ENCODE results near the gene ARMC7.
A peak's percentile ranks its signal among the peaks of the same experiment; 100 is the strongest.

ARMC7 gene

DNA sequence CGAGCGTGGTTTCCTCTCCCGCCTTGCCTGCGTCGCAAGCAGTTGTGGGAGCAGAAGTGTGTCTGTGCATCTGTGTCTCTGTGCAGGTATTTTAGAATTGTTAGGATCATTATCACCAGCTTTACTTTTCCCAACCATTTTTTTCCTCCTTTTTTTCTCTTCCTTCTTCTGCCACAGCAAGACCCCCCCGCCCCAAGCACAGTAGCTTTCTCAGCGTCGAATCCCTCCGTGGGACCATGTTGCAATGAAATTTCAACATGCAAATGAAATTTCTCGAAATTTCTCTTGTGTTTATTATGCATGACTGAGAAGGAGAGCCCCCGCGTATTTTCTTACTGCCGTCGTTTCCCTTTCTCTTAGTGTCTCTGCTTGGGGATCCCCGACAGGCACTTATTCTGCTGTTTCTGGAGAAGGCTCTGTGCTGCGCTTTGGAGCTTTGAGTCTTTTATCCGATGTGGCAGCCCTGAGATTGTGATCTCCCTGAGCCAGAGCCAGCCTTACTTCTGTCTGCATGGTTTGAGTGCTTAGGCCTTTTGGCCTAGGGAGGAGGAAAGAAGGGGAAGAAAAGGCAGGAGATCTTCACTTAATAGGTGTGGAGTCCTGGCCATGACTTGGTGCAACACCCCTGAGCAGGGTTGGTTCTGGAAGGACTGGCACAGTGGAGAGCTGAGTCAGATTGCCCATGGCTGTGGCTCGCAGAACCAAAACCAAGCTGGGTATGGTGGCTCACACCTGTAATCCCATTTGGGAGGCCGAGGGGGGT, 5.0 kb downstream of the ARMC7 start:
- TF ChIP-seq EZH2 (optimal IDR thresholded peaks at IDR 0.05; ENCODE audit: low read depth, low read length) (no peak), EZH2phosphoT487 (IDR thresholded peaks at IDR 0.05; ENCODE audit: low read length) (no peak)
- TF ChIP-seq, protein P1, sequence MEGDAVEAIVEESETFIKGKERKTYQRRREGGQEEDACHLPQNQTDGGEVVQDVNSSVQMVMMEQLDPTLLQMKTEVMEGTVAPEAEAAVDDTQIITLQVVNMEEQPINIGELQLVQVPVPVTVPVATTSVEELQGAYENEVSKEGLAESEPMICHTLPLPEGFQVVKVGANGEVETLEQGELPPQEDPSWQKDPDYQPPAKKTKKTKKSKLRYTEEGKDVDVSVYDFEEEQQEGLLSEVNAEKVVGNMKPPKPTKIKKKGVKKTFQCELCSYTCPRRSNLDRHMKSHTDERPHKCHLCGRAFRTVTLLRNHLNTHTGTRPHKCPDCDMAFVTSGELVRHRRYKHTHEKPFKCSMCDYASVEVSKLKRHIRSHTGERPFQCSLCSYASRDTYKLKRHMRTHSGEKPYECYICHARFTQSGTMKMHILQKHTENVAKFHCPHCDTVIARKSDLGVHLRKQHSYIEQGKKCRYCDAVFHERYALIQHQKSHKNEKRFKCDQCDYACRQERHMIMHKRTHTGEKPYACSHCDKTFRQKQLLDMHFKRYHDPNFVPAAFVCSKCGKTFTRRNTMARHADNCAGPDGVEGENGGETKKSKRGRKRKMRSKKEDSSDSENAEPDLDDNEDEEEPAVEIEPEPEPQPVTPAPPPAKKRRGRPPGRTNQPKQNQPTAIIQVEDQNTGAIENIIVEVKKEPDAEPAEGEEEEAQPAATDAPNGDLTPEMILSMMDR (IDR thresholded peaks at IDR 0.05; ENCODE audit: low read length) = no peak
- no peaks in the 10 kb centered on the region for H4K20me1 ChIP-seq (ENCODE audit: insufficient read depth, low read length)
- peak overlapping the region; percentile 48 for H3K9ac ChIP-seq (ENCODE audit: low read length)

DNA sequence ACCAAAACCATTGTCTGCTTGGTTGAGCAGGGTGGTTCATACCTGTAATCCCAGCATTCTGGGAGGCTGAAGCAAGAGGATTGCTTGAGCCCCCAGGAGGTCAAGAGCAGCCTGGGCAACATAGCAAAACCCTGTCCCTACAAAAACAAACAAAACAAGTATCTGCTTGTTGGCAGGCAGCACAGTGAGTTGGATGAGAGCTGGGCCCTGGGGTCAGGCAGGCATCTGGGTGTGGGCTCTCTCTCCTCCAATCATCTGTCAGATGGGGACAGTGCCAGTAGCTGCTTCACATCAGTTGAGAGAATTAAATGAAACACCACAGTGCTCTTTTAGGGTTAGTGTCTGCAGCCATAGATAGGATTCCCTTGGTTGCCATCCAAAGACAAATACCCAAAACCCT, 5.8 kb downstream of the ARMC7 start:
- no peaks in the 10 kb centered on the region for H3K27me3 ChIP-seq (replicated peaks; ENCODE audit: insufficient read depth, low read length)
- H3F3A ChIP-seq (ENCODE audit: insufficient read depth, low read length) = no peaks in the 10 kb centered on the region
- H3K9ac ChIP-seq (ENCODE audit: low read length) = no peak overlapping the region
- no peaks in the 10 kb centered on the region for H4K20me1 ChIP-seq (ENCODE audit: insufficient read depth, low read length)
- H3K9me2 ChIP-seq (replicated peaks; ENCODE audit: insufficient read depth, low read length) = no peaks in the 10 kb centered on the region
- no peak overlapping the region for H3K4me2 ChIP-seq (ENCODE audit: low read depth, low read length)
- TF ChIP-seq, protein P1 (IDR thresholded peaks at IDR 0.05; ENCODE audit: low read length) = no peak
- TF ChIP-seq EZH2 (optimal IDR thresholded peaks at IDR 0.05; ENCODE audit: low read depth, low read length) (no peak), EZH2phosphoT487 (IDR thresholded peaks at IDR 0.05; ENCODE audit: low read length) (no peak)
- no peak overlapping the region for H2AFZ ChIP-seq (ENCODE audit: low read length)
- H3K4me3 ChIP-seq (ENCODE audit: low read length) = no peak overlapping the region
- no peaks in the 10 kb centered on the region for H3K36me3 ChIP-seq (replicated peaks; ENCODE audit: insufficient read depth, low read length)
- no peak for DNase-seq
- peaks cover 10% of the 10 kb centered on the region; the same call in 1 of the 2 replicates for H3K4me1 ChIP-seq (ENCODE audit: low read length)
- peaks cover 2% of the 10 kb centered on the region for H3K79me2 ChIP-seq (ENCODE audit: low read length)
- no peaks in the 10 kb centered on the region for H3K9me3 ChIP-seq (replicated peaks; ENCODE audit: insufficient read depth, low read length)
- no peak overlapping the region for H3K27ac ChIP-seq (ENCODE audit: low read length)

More for the DNA sequence above, 5.0 kb downstream of the ARMC7 start:
- no peak for DNase-seq
- Histone ChIP-seq H3K4me3 (ENCODE audit: low read length) (peak overlapping the region; percentile 54), H3K27ac (ENCODE audit: low read length) (no peak overlapping the region), H3F3A (ENCODE audit: insufficient read depth, low read length) (no peaks in the 10 kb centered on the region), H3K4me1 (ENCODE audit: low read length) (peaks cover 10% of the 10 kb centered on the region; the same call in 1 of the 2 replicates), H3K9me3 (replicated peaks; ENCODE audit: insufficient read depth, low read length) (no peaks in the 10 kb centered on the region), H3K79me2 (ENCODE audit: low read length) (peaks cover 5% of the 10 kb centered on the region), H2AFZ (ENCODE audit: low read length) (peak overlapping the region; percentile 69), H3K4me2 (ENCODE audit: low read depth, low read length) (peak overlapping the region; percentile 76), H3K36me3 (replicated peaks; ENCODE audit: insufficient read depth, low read length) (no peaks in the 10 kb centered on the region), H3K9me2 (replicated peaks; ENCODE audit: insufficient read depth, low read length) (no peaks in the 10 kb centered on the region), H3K27me3 (replicated peaks; ENCODE audit: insufficient read depth, low read length) (no peaks in the 10 kb centered on the region)

DNA sequence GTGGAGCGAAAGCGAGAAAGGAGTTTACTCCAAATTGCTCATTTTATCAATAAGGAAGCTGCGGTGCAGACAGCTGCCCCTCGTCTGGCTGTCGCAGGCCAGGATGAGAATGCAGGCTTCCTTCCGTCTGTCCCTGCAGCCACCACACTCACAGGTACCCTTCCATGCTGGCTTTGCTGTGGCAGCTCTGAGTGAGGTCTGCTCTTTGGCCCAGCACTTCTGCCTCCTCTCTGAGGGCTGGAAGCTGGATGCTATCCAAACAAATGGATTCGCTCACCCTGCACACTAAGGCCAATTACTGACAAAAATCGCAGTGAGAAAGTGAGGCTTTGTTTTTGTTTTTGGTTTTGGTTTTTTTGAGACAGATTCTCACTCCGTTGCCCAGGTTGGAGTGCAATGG, 7.0 kb downstream of the ARMC7 start:
- H3F3A ChIP-seq (ENCODE audit: insufficient read depth, low read length) = no peaks in the 10 kb centered on the region
- DNase-seq = no peak
- no peak overlapping the region for H3K9ac ChIP-seq (ENCODE audit: low read length)
- H3K79me2 ChIP-seq (ENCODE audit: low read length) = no peaks in the 10 kb centered on the region
- H3K27ac ChIP-seq (ENCODE audit: low read length) = no peak overlapping the region
- H3K27me3 ChIP-seq (replicated peaks; ENCODE audit: insufficient read depth, low read length) = no peaks in the 10 kb centered on the region
- H3K9me2 ChIP-seq (replicated peaks; ENCODE audit: insufficient read depth, low read length) = no peaks in the 10 kb centered on the region
- H3K4me2 ChIP-seq (ENCODE audit: low read depth, low read length) = no peak overlapping the region
- no peaks in the 10 kb centered on the region for H3K36me3 ChIP-seq (replicated peaks; ENCODE audit: insufficient read depth, low read length)
- peaks cover 10% of the 10 kb centered on the region; the same call in 1 of the 2 replicates for H3K4me1 ChIP-seq (ENCODE audit: low read length)
- no peaks in the 10 kb centered on the region for H4K20me1 ChIP-seq (ENCODE audit: insufficient read depth, low read length)
- no peaks in the 10 kb centered on the region for H3K9me3 ChIP-seq (replicated peaks; ENCODE audit: insufficient read depth, low read length)
- TF ChIP-seq, protein P1 (IDR thresholded peaks at IDR 0.05; ENCODE audit: low read length) = no peak
- TF ChIP-seq EZH2phosphoT487 (IDR thresholded peaks at IDR 0.05; ENCODE audit: low read length) (no peak), EZH2 (optimal IDR thresholded peaks at IDR 0.05; ENCODE audit: low read depth, low read length) (no peak)
- no peak overlapping the region for H2AFZ ChIP-seq (ENCODE audit: low read length)
- no peak overlapping the region for H3K4me3 ChIP-seq (ENCODE audit: low read length)
